ENCODE measurements around the gene MNX1.

Gene MNX1

DNA sequence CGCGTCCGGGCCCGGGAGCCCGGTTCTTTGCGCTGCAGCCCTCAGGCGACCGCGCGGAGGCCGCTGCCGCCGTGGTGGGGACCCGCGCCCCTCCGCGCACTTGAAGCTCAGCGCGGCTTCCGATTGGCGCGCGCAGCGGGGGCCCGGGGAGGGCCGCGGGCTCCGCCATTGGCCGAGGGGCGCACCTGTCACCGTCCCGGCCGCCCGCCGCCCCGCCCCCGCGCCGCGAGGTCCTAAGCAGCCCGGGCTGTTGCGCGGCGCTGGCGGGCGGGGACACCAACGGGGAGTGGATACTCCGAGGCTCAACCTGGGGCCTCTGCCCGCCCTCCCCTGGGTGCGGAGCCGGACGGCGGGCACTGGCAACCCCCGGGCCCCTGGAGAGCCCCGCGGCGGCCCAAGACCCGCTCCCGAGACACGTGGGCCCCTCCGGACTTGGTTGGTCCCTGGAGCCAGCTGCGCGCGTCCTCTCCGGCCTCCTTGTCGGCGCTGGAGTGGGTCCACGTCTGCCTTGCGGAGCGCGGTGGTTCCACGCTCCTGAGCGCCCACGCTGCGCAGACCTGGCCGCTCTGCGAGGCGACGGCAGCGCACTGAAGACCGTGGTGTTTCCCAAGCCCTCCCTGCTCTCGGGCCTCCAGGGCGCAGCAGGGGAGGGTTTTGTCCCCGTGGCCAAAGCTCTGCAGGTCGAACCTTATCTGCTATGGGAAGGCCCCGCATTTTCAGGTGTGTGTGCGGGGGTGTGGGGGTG is at the start of gene MNX1:
TSS of gene MNX1 (minus strand) at position 76 of the 745 bp plus-strand sequence. CDS start 313 bp downstream, outside the sequence.
- no peak for DNase-seq

DNA sequence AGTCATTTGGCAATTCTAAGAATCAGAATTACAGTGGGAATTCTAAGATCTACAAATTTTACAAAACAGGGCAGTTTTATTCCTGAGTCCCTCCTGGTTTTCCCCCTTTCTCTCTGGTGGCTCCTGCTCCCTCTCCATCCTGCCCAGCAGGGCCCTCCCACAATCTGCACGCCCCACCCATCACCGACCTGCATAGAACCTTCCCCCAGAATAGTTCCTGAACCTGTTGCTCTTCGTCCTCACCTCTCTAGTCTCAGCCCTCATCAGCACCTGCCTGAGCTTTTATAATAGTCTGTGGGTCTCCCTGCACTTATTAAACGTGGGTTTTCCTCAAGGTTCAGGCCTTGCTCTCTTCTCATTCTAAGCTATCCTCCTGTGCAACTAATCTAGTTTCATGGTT is 49.1 kb upstream of the MNX1 start:
- no peak for DNase-seq

DNA sequence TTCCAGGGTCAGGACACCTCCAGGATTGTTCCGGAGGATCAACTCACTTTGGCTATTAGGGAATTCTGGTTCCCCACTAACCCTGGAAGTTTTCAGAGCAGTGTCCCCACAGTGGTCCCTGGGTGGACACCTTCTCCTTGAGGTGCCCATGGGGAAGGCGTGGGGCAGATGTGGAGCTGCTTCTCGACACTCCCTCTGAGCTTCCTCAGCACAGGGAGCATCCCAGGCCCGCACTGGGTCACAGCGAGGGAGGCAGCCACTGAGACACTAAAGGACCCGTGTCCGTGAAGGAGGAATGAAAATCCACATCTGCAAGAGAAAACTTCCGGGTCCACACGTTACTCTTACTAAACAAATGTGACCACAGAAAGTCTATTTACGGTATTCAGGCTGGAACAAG is 48.2 kb upstream of the MNX1 start:
- DNase-seq: no peak

DNA sequence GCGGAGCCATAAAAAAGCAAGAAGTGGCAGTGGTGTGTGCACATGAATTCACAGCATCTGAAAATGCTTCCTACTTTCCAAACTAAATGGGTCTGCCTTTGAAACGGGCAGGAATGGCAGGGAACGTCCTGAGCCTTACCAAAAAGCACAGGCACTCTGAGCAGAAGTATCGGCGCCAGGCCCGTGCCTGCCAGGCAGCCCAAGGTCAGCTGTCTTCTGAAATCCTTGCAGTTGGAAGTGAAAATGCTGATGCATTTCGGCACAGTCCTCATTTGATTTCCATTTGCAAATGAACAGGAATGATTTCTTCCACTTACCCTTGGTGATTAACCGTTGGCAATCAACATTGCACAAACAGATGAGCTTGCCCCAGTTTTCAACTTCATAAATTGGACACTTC is 47.6 kb upstream of the MNX1 start:
- no peak for DNase-seq

DNA sequence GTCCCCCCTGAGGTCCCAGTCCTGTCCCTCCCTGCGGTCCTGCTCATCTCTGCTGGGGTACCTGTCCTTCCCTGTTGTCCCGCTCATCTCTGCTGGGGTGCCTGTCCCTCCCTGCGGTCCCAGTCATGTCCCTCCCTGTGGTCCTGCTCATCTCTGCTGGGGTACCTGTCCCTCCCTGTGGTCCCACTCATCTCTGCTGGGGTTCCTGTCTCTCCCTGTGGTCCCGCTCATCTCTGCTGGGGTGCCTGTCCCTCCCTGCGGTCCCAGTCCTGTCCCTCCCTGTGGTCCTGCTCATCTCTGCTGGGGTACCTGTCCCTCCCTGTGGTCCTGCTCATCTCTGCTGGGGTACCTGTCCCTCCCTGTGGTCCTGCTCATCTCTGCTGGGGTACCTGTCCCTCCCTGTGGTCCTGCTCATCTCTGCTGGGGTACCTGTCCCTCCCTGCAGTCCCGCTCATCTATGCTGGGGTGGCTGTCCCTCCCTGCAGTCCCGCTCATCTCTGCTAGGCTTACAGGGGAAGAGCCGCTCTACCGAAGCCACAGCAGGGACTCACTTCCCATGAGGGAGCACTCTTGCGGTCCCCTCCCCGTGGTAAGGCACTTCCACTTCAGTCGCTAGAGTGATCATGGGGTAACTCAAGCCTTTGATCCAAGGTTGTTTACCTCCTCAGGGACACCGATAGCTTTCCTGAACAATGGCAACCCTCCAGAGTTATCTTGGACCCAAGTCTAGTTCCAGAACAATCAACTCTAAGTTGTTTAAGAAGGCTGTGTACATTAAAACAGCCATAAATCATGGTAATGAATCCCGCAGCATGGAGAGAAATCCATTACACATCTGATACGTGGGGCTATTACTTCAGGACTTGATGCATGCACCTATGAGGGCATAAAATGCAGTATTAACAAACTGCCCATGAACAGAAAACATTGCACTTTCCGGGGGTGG is 46.8 kb upstream of the MNX1 start:
- no peak for DNase-seq

DNA sequence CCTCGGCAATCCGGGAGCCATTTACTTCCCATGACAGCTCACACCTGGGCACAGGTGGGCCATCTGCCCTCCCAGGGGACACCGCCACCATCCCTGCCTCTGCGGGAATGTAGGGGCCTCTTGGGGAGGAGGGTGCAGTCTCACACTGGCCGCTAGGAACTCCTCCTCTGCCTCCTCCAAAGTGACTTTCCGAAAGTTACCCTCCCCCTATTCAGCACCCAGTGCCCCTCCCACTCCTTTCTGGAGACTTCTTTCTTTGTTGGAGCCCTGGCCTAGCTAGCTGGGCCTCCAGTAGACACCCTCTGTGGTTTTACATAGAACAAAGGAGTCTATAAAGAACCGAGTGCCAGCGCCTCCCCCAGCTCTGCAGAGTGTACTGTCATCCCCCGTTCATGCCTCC is 45.8 kb upstream of the MNX1 start:
- no peak for DNase-seq

DNA sequence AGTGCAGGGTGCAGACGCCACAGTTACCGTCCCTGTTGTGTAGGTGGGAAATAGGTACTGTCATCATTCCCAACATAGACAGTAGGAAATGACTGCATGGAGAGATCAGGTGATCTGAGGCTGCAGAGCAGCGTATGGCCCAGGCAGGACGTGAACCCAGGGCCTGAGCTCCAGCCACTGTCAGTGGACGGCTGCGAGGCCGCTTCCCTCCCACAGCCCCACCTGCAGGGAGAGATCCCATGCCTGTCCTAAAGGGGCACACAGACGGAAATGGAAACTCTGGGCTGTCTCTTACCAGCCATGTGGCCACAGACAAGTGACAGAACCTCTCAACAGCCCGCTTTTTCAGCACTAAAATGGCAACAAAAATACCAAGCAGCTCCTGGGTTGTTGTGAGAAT is 44.5 kb upstream of the MNX1 start:
- DNase-seq: no peak

DNA sequence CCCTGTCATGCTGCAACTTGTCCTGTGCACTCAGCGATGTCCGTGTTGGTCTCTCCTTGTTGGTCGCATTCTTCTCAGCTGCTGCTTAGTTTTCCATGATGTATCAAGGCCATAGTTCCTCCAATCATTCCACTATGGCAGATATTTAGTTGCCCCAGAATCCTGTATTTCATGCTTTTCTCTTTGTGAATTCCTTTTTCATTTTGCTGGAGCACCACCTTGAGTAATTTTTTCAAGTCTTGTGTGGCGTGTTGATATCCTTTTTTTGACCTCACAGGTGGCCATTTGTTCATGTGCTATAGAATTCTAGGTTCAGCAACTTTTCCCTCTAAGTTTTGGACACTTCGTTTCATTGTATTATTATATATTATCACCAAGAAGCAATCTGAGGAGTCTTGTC is 42.7 kb upstream of the MNX1 start:
- DNase-seq: no peak

DNA sequence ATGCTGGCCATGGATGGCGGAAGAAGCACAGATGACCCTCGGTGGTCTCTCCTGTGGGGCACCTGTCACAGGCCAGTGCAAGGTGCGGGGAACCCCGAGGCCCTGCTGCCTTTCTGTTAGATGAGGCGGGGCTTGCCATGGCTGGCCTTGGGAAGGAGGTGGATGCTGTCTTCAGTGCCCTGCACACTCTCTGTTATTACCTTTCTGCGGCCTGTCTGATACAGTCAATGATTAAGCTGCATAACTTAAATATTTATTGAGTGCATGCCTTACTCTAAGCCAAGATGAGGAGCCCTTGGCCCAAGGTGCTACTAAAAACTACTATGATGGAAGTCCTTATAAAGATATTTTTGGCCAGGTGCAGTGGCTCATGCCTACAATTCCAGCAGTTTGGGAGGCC is 36.7 kb upstream of the MNX1 start:
- DNase-seq: no peak

DNA sequence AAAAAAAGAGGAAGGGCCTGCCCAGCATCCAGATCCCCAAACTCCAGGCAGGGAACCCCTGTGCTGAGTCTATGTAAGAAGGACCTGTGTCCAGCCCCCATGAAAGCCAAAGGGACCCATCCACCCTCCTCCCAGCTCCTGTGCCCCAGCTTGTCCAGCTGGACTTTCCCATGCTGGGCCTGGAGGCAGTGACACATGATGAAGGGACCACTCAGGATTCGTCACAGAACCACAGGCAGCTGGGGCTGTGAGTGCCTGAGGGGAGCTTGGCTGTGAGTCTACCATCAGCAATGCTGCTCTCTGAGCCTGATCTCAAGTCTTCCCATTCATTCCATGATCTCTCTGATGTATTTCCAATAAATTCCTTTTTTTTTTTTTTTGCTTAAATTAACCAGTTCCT is 36.2 kb upstream of the MNX1 start:
- DNase-seq: no peak

DNA sequence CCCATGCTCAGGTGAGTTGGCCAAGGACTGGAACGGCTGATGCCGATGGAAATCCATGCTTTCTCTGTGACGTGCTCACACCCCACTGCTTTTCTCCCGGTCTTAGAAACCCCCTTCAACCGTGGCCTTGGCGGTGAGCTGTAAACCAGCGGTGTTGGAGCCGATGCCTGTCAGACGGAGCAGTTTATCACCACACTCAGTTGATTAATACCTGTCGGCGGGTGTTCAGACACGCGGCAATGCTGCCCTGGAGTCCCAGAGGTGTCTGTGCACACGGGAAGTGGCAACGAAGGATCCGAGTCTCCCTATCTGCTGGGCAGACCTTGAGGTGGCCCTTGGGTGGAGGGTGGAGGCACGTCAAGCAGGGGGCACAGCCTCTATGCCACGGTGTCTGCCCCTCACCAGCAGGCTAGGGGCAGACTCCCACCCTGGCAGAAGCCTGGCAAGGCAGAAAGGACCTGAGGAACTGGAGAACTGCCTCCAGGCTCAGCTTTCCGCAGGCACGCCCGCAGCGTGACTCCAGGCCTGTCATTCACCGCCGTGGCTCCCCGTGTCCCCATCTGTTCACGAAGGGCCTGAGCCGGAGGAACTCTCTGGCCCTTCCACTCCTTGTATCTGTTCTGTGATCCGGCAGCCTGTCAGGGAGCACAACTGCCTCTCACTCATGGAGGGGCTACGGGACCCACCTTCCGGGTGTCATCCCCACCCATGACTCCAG is 34.6 kb upstream of the MNX1 start:
- DNase-seq: no peak

DNA sequence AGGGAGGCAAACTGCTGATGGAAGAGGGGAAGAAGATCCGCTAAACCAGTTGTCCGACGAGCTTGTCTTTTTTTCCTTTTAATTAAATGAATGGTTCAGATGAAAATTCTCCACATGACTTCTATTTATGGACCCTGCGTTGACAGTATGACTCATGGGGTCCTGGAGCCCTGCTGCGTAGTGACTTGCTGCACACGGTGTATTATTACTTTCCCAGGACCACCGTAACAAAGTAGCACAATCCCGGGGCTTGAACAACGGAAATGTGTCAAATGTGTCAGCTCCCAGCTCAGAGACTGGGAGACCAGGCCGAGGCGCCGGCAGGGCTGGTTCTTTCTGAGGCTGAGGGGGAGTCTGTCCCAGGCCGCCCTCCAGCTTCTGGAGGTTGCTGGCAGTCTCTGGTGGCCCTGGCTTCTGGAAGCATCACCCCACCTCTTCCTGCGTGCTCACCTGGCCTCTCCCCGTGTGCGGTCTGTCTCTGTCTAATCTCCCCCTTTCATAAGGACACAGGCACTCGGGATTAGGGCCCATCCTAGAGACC is 33.8 kb upstream of the MNX1 start:
- no peak for DNase-seq

DNA sequence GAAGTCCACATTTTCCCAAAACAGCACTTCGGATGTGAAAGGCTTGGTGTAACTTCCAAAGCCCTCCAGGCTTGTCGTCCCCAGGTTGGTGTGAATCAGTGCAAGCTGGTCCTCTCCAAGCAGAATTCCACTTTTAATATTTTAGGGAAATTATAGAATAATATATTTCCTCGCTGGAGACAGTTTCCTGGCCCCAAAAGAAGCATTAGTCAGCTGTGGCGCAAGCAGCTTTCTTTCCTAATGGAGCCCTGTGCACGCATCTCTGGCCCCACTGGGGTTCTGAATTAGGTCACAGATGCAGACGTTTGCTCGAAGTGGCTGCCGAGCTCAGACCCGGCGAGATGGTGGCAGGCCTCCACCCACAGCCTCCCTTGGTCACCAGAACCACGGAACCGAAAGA is 33.3 kb upstream of the MNX1 start:
- no peak for DNase-seq

DNA sequence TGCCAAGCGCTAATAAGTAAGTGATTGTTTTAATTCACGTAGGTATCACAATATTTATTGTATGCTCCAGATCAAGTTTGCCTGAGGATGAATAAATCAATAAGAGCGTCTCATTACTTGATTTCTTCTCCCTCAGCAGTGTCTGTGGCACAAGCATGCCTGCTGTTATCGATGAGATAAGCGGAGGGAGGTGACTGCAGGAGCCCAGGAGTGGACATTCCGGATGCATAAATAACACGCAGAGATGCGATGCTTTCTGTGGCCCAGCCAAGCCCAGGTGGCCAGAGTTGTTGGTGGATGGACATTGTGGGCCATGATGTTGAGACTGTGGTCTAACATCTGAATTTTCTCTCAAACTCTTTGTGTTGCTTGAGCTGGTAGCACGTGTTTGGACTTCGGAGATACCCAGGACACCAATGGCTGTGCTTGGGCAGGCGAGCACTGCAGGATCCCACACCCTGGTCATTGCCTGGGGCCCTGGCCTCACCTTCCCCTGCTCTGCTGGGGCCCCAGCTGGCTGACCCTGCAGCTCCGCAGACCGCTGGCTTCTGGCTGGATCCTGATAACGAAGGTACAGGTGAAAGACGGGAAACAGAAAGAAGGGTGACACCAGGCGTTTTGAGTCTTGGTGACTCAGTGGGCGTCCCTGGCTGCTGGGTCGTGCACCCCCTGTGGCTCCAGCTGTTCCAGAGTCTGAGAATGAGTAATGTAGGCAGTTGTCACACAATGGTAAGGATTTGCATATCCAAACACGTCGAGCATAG is 31.2 kb upstream of the MNX1 start:
- no peak for DNase-seq

DNA sequence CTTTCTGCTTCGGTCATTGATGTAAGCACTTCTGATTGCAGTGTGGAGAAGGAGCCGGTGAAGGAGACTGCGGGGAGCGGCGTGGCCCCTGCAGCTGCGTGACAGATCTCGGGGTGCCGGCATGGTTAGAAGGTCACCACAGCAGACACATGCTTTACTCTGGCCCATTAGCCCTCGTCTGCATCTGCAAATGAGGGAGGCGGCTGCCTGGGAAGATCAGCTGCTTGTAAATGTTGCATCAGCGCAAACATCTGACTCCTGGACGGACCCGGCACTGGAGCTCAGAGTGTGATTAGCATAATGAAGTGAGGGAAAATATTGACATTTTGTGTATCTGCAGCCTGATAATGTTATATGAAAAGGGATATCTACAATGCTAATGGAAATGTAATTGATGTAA is 30.5 kb upstream of the MNX1 start:
- DNase-seq: no peak

DNA sequence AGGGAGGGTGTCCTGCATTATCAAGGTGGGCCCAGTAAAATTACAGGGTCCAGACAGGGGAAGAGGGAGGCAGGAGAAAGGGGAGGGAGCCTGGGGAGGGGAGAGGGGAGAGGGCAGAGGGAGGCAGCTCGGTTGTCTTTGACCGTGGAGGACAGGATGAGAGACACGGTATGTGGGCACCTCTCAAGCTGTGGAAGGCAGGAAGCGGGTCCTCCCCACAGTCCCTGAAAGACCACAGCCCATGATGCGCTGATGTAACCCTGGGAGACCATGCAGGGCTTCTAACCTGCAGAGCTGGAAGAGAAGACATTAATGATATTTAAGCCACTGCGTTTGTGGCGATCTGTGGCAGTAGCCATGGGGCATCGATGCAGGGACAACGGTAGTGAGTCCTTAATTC is 27.2 kb upstream of the MNX1 start:
- DNase-seq: no peak

DNA sequence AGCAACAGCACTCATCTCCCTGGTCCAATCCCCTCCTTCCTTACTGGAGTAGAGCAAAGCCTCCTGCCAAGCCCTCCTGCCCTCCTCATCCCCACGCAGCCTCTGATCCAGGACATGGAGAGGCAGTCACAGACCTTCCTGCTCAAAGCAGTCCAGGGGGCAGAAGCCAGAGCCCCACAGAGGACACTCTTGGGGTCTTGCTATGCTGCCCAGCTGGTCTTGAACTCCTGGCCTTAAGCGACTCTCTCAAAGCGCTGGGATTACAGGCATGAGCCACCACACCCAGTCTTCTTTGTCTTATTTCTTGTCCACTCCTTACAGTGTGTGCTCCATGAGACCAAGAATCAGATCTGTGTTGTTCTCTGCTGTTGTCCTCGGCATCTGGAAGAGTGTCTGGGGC is 26.6 kb upstream of the MNX1 start:
- DNase-seq: no peak

DNA sequence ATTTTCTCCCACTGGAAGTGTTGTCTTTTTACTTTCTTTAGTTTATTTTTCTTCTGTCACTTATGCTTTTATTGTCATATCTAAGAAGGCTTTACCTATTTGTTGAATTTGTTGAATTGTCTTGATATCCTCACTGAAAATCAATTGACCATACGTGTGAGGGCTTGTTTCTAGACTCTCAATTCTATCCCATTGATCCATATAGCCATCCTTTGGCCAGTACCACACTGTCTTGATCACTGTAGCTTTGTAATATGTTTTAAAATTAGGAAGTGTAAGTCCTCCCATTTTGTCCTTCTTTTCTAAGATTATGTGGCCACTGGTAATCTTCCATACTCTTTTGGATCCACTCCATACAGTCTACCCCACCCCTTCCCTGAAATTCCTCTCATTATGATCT is 25.5 kb upstream of the MNX1 start:
- DNase-seq: no peak

DNA sequence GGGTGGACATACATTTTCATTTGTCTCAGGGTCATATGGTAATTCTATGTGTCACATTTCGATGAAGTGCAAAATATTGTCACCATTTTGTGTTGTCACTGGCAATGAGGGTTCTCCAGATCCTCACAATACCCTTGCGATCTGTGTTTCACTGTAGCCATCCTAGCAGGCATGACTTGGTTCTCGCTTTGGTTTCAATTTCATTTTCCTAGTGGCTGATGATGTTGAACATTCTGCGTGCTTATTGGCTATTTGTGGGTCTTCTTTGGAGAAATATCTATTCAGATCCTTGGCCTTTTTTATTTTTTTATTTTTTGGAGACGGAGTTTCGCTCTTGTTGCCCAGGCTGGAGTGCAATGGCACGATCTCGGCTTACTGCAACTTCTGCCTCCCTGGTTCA is 24.8 kb upstream of the MNX1 start:
- no peak for DNase-seq

DNA sequence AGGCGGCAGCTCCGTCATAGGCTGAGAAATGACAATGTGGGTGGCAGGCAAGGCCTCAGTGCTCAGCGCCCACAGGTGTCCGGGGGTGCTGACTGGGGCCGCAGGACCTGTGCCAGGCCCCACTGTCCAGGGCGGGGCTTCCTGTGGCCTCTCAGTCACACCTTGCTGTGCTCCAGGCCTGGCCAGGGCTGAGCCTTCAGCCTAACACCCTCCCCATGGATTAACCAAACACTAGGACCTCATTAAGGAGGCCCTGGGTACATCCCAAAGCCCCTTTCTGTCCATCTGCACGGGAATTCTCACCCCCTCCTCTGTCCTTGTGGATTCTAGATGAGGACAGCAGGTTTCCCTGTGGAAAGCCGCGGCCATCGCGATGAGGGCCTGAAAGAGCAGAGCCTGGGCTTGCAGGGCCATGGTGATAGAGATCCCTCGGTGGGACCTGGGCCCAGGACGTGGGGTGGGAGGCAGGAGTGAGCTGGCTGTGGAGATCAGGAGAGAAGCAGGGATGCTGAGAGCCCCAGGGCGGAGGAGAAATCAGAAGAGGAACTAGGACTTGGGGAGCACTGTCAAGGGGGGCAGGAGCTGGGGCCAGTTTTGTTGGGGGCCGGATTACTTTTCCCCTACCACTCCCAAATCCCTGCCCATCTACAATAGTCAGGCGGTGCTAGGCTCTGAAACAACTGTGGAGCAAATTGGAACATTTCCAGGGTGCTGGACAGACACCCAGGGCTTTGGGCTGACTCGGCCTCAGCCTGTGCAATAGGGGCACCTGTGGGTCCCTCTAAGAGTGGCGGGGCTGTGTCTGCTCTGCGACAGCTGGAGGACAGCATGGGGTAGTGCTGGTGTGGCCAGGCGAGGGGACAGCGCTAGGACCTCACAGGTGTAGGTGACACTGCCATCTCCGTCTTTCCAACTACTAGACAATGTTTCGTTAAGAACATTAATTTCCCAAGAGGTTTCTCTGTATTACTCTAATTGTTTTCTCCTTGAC is 23.3 kb upstream of the MNX1 start:
- DNase-seq: no peak

Measured in Kasumi-1 (cell line).